HL-60/S4 treated with phorbol 12-myristate 13-acetate at 8.2 ng/mL for 4 days and 3 days (cell line): ENCODE measurements around the gene TMEM164.

Experiments
- in situ Hi-C: fragments of 300-500 bp; cut with MboI; formaldehyde crosslinking; loops from 2 replicates; pipeline ENCODE4 v1.15.0; 2022; ENCODE audit warnings: low sequenced_read_pairs

Gene TMEM164

GRCh38 chrX:110003167-110004156 lies 548 bp downstream of the TMEM164 start:
- in situ Hi-C loops: no loop called here

- in situ Hi-C loops: no loop called here
Measured at GRCh38 chrX:110004215-110004614, 1.3 kb downstream of the TMEM164 start.

GRCh38 chrX:110004731-110005369 lies 1.9 kb downstream of the TMEM164 start:
- in situ Hi-C loops: no loop called here

- in situ Hi-C loops: no loop called here
Measured at GRCh38 chrX:110006161-110006560, 3.2 kb downstream of the TMEM164 start.

GRCh38 chrX:110006821-110007375 lies 4.0 kb downstream of the TMEM164 start:
- in situ Hi-C loops: no loop called here

- in situ Hi-C loops: no loop called here
Measured at GRCh38 chrX:110008011-110008635, 5.2 kb downstream of the TMEM164 start.

GRCh38 chrX:110012818-110013485 lies 10.0 kb downstream of the TMEM164 start:
- in situ Hi-C loops: no loop called here

- in situ Hi-C loops: no loop called here
Measured at GRCh38 chrX:110013968-110014367, 11.1 kb downstream of the TMEM164 start.

DNA sequence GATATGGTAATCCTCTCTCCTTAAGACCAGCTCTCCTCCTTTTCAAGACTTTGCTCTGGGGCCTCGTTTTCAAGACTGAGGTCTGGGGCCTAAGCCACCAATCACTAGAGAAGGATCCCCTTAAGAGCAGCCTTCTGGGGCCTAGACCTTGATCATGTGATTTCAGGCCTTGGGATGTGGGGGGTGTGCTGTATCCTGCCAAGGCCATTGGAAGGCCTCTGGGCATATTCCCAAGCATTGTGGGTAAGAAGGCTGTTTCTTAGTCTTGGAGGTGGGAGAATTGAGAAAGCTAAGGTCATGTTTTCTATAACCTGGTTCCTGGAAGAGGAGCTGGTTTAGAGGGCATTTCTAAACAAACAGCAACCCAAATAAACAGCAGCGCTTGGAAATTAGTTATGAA lies 12.1 kb downstream of the TMEM164 start:
- in situ Hi-C loops: no loop called here

DNA sequence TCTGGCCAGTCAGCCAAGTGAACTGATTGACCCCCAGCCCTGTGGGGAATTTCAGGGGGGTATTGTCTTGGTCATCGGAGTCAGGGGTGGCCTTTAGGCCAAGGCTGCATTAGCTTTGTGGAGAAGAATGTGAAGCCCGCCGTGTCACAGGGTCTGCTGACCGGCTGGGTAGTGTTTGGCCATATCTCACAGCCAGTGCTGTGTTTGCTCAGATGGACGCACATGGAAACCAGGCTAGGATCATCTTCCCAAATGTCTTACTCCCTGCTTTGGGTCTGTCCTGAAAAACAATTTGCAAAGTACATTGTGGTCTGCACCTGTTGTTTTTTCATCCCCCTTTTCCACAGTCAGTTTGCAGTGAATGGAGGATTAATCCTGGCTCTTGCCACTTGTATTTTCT lies 13.0 kb downstream of the TMEM164 start:
- in situ Hi-C loops: no loop called here

DNA sequence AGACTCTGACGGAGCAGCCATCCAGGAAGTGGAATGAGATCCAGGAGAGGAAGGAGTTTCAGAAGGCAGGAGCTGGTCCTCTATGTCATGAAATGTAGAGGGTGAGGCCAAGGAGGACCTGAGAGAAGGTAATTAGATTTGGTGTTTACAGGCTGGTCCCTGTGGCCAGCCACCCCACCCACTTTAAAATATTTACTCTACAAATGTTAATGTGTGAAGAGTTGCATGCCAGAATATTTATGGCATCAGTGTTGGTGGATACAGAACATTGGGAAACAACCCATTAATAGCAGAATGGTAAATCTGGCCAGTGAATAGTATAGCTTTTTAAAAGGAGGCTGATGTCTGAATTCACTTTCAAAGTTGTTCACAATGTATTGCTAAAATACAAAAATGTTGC lies 17.6 kb downstream of the TMEM164 start:
- in situ Hi-C loops: no loop called here

GRCh38 chrX:110021258-110022022 lies 18.5 kb downstream of the TMEM164 start:
- in situ Hi-C loops: no loop called here

GRCh38 chrX:110022599-110023448 lies 19.9 kb downstream of the TMEM164 start:
- in situ Hi-C loops: no loop called here

- in situ Hi-C loops: no loop called here
Measured at GRCh38 chrX:110025395-110025794, 22.5 kb downstream of the TMEM164 start.

DNA sequence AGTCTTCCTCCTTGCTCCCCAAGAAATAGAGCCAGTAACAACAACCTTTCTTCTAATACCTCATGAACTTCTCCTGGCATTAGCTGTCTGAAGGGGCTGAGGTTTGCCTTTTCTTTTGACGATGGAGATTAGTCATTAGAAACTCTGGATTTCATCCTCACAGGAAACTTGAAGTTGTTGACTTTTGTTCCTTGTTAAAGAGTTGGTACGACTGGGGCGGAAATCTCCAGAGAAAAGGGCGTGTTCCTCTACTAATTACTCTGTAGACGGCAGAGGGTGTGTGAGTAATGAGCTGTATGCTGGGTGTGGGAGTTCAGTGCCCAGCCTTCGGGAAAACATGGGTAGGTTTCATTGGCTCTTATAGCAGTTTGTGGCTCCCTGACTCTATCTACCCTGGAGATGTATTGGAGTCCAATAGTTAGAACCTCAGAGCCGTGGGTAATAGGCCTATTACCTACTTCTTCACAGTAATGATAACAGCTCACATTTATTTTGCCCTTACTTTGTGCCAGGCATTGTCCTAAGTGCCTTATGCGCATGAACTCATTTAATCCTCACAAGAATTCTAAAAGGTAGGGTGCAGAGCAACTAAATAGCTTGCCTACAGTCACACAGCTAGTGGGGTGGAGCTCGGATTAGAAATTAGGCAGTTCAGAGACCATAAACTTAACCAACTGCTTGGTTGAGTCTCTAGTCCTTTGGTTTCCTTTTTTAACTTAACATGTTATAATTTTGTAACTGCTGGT lies 23.4 kb downstream of the TMEM164 start:
- in situ Hi-C loops: no loop called here

DNA sequence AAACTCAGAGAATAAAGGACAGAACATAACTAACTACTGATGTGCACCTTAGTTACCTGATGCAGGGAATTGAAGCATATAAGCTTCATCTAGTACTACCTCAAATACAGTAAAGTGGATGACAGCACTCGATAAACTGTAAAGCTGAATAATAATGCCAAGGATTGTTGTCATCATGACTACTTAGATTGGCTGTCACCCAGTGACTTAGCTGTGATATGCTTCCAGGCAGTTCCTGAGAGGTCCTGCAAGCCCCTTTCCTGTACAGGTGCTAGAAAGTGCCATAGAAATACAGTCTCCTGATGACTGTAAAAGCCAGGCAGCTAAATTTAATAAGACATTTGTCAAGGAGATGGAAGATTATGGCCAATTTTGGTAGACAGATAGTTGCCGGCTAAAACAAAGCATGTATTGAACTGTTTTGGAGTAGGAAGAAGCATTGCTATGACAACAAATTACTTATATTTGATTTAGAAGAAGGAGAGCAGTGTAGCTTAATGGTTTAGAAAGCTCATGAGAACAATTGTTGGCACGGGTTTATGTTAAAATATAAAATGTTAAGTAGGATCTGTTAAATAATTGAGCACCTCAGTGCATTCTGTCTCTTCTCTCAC lies 29.7 kb downstream of the TMEM164 start:
- in situ Hi-C loops: no loop called here

GRCh38 chrX:110034036-110034435 lies 31.1 kb downstream of the TMEM164 start:
- in situ Hi-C loops: no loop called here
